Measurements from ENCODE around the gene RGS11. TPM values are rescaled to one million over a fixed set of nuclear protein-coding genes. Genes with fewer than 3 reads are reported as not detected.
A peak's percentile ranks its signal among the peaks of the same experiment; 100 is the strongest.

RGS11 gene
- 0.14 TPM in 1 of 2 replicates, not detected in the other for total RNA-seq

DNA sequence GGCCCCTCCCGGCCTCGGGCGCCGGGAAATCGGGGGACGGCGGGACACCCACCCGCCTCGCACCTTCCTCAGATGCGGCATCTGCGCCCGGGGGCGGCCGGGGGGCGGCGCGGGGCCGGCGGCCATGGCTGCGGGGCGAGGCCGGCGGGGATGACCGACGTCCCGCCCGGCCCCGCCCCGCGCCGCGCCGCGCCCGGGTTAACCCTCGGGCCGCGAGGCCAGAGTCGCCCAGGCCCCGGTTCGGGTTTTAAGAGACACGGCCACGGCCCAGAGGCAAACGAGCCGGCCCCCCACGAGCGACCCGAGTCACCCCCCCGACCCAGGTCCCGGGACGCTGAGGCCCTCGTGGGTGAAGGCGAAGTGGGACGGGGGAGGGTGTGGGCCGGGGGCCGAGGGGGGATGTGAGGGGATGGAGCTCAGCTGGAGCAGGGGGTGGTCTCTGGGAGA lies at the start of gene RGS11:
Gene RGS11, minus strand, starts transcription at position 159 of the 447 bp plus-strand sequence. Its CDS starts 33 bp downstream, at position 126.
- no peak for DNase-seq
- Mint-ChIP-seq H3K36me3 (ENCODE audit: low read depth) (no peaks in the 10 kb centered on the region), H3K9me3 (no peaks in the 10 kb centered on the region), H3K27me3 (peaks cover 25% of the 10 kb centered on the region), H3K27ac (no peak within 1 kb of the TSS), H3K4me1 (peaks cover 3% of the 10 kb centered on the region), H3K4me3 (peak within 1 kb of the TSS; percentile 58)
- intact Hi-C loops (cut with micrococcal nuclease), result loop anchor here (2.0 kb wide), 1 partner anchor 41 kb away; the partner anchor contains the start of gene FAM234A

DNA sequence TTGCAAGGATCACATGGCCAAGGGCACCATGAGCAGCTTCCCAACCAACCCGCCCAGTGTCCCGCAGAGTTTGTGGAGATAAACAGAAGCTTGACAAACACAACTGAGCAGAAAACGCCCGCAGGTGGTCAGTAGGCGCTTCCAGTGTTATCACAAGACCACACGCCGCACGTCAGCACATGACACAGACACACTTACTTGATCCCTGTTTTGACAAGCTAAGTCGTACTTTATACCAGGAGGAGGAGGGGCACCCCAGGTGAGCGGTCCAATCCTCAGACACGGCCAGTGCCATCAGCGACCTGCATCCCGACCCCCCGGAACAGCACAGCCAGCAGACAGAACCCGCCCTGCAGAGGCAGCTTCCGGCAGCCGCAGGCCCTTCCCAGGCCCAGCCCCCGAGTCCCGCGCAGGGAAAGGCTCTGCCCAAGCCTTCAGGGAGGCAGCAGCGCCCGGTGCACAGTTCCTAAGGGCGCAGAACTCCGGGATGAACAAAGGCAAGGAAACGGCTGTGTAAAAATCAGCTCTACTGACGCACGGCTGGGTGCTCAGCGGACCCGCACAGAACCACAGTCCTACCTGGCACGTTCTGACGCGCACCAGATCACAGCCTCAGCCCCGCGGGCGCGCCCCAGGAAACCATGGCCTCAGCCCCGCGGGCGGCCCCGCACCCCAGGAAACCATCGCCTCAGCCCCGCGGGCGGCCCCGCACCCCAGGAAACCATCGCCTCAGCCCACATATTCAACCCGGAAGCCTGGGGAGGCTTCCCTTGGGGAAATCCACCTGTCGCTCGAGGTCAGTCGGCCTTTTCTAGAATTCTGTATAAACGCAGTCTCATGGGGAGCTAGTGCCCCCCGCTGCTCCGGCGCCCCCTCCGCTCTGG lies 48.9 kb upstream of the RGS11 start:
- Mint-ChIP-seq H3K4me1 (peaks cover 33% of the 10 kb centered on the region), H3K9me3 (no peaks in the 10 kb centered on the region), H3K27ac (peak overlapping the region; percentile 63), H3K36me3 (ENCODE audit: low read depth) (peaks cover 7% of the 10 kb centered on the region), H3K4me3 (peak overlapping the region; percentile 71), H3K27me3 (no peaks in the 10 kb centered on the region)
- intact Hi-C loops (cut with micrococcal nuclease), result loop anchor here (2.0 kb wide), 1 partner anchor 26 kb away; no protein-coding TSS in a partner anchor
- DNase-seq, result peak; percentile 92

DNA sequence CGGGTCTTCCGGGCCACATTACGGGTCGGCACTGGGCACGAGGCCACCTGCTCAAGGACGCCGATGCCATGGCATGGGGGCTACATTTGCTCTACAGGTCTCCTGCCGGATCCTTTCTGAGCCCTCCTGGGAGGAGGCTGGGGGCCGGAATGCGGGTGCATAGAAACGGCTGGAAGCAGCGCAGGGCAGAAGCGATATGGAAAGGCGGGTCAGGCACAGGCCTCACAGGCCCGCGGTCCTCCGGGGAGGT lies 48.4 kb upstream of the RGS11 start:
- H3K4me3 Mint-ChIP-seq, result peak overlapping the region; percentile 71
- H3K36me3 Mint-ChIP-seq (ENCODE audit: low read depth), result peaks cover 9% of the 10 kb centered on the region
- H3K4me1 Mint-ChIP-seq, result peaks cover 35% of the 10 kb centered on the region
- intact Hi-C loops (cut with micrococcal nuclease), result loop anchor here (2.0 kb wide), 1 partner anchor 27 kb away; no protein-coding TSS in a partner anchor
- H3K27me3 Mint-ChIP-seq, result no peaks in the 10 kb centered on the region
- DNase-seq, result no peak
- H3K9me3 Mint-ChIP-seq, result no peaks in the 10 kb centered on the region
- no peak overlapping the region for H3K27ac Mint-ChIP-seq

DNA sequence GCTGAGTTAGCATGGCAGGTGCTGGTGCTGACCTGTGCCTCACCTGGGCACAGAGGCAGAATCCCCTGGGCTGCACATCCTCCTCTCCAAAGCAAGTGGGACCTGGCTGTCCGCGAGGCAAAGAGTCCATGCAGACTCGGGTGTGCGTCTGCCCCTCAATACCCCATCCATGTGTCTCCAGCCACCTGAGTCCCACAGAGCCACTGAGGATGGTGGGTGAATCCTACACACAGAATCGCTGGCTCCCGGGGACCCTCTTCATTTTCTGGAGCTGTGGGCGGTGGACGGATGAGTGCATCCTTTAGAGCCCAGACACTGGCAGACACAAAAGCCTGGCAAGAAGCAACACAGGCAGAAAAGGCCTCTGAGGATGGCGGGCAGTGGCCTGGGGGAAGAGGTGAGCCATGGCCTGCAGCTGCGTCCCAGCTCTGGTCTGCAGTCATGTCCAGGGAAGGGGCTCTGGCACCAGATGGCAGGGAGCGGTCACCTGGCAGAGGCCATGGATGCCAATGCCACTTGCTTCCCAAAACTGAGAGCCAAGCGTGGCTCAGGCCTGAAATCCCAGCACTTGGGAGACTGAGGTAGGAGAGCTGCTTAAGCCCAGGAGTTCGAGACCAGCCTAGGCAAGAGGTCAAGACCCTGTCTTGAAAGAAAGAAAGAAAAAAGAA lies 46.9 kb upstream of the RGS11 start:
- Mint-ChIP-seq H3K27me3 (no peaks in the 10 kb centered on the region), H3K4me3 (no peak overlapping the region), H3K4me1 (peaks cover 40% of the 10 kb centered on the region), H3K36me3 (ENCODE audit: low read depth) (peaks cover 14% of the 10 kb centered on the region), H3K9me3 (no peaks in the 10 kb centered on the region), H3K27ac (no peak overlapping the region)
- intact Hi-C loops (cut with micrococcal nuclease), result no loop called here
- no peak for DNase-seq

DNA sequence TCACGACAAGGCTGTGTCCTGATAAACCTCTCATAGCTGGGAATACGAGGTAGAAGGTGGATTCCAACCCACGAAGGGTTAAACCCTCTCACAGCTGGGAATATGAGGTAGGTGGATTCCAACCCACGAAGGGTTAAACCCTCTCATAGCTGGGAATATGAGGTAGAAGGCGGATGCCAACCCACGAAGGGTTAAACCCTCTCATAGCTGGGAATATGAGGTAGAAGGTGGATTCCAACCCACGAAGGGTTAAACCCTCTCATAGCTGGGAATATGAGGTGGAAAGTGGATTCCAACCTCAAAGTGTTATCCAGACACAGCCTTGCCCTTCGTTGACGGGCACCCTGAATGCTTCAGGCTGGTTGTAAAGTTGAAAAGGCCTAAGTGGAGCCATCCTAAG lies 45.8 kb upstream of the RGS11 start:
- H3K27me3 Mint-ChIP-seq, result no peaks in the 10 kb centered on the region
- intact Hi-C loops (cut with micrococcal nuclease), result no loop called here
- H3K36me3 Mint-ChIP-seq (ENCODE audit: low read depth), result peaks cover 15% of the 10 kb centered on the region
- H3K4me3 Mint-ChIP-seq, result no peak overlapping the region
- no peak overlapping the region for H3K27ac Mint-ChIP-seq
- no peak for DNase-seq
- H3K4me1 Mint-ChIP-seq, result peaks cover 36% of the 10 kb centered on the region
- no peaks in the 10 kb centered on the region for H3K9me3 Mint-ChIP-seq

GRCh38 chr16:320206-320605 lies 44.5 kb upstream of the RGS11 start:
- DNase-seq, result no peak
- Mint-ChIP-seq H3K27ac (no peak overlapping the region), H3K4me1 (peaks cover 32% of the 10 kb centered on the region), H3K9me3 (no peaks in the 10 kb centered on the region), H3K27me3 (no peaks in the 10 kb centered on the region), H3K36me3 (ENCODE audit: low read depth) (peaks cover 12% of the 10 kb centered on the region), H3K4me3 (no peak overlapping the region)
- intact Hi-C loops (cut with micrococcal nuclease), result no loop called here

GRCh38 chr16:318628-319027 lies 42.9 kb upstream of the RGS11 start:
- DNase-seq, result no peak
- no peaks in the 10 kb centered on the region for H3K9me3 Mint-ChIP-seq

GRCh38 chr16:317583-317982 lies 41.8 kb upstream of the RGS11 start:
- DNase-seq, result no peak
- H3K27me3 Mint-ChIP-seq, result no peaks in the 10 kb centered on the region
- H3K4me1 Mint-ChIP-seq, result peaks cover 15% of the 10 kb centered on the region
- intact Hi-C loops (cut with micrococcal nuclease), result no loop called here
- H3K9me3 Mint-ChIP-seq, result no peaks in the 10 kb centered on the region
- H3K36me3 Mint-ChIP-seq (ENCODE audit: low read depth), result peaks cover 14% of the 10 kb centered on the region
- no peak overlapping the region for H3K27ac Mint-ChIP-seq
- H3K4me3 Mint-ChIP-seq, result no peak overlapping the region

More at GRCh38 chr16:318628-319027, 42.9 kb upstream of the RGS11 start:
- Mint-ChIP-seq H3K4me1 (peaks cover 19% of the 10 kb centered on the region), H3K27ac (no peak overlapping the region), H3K4me3 (no peak overlapping the region), H3K27me3 (no peaks in the 10 kb centered on the region), H3K36me3 (ENCODE audit: low read depth) (peaks cover 11% of the 10 kb centered on the region)
- intact Hi-C loops (cut with micrococcal nuclease), result no loop called here

DNA sequence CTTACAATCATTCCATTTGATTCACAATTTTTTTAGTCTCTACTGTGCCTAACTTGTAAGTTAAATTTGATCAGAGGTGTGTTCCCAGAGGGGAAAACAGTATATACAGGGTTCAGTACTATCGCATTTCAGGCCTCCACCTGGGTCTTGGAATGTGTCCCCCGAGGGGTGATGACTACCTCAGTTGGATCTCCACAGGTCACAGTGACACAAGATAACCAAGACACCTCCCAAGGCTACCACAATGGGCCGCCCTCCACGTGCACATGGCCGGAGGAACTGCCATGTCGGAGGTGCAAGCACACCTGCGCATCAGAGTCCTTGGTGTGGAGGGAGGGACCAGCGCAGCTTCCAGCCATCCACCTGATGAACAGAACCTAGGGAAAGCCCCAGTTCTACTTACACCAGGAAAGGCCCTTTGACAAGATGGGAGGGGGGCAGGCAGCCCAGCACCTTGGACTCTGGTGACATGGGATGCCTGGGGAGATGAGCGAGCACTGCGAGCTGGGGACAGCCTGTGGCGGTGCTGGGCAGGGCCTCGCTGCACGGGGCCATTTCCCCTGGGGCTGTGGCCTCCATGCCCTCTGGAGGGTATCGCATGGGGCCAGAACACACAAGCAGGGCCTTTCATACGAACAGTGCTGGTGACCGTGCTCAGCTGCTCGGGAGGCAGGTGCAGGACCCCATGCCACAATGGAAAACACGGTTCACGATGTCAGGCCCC lies 41.2 kb upstream of the RGS11 start:
- Mint-ChIP-seq H3K27me3 (no peaks in the 10 kb centered on the region), H3K4me1 (peaks cover 15% of the 10 kb centered on the region), H3K4me3 (no peak overlapping the region), H3K27ac (no peak overlapping the region), H3K36me3 (ENCODE audit: low read depth) (peaks cover 17% of the 10 kb centered on the region), H3K9me3 (no peaks in the 10 kb centered on the region)
- intact Hi-C loops (cut with micrococcal nuclease), result no loop called here
- no peak for DNase-seq

GRCh38 chr16:314795-315299 lies 39.1 kb upstream of the RGS11 start:
- Mint-ChIP-seq H3K9me3 (no peaks in the 10 kb centered on the region), H3K27ac (no peak overlapping the region), H3K4me1 (peaks cover 11% of the 10 kb centered on the region), H3K4me3 (no peak overlapping the region), H3K27me3 (no peaks in the 10 kb centered on the region), H3K36me3 (ENCODE audit: low read depth) (peaks cover 16% of the 10 kb centered on the region)
- intact Hi-C loops (cut with micrococcal nuclease), result no loop called here
- no peak for DNase-seq

DNA sequence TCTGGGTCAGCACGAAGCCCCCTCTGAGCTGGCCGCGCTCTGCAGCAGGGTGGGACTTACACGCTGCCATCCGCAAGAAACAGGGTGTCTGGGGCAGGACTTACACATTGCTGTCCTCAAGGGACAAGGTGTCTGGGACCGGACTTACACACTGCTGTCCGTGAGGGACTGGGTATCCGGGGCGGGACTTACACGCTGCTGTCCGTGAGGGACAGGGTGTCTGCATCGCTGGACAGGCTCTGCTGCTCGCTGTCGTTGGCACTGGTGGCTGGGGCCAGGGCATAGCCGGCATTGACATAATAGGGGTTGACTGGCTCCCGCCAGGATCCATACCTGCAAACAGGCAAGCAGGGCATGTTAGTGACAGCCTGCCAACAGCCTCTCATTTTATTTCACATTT lies 38.6 kb upstream of the RGS11 start:
- Mint-ChIP-seq H3K4me3 (no peak overlapping the region), H3K27ac (no peak overlapping the region), H3K36me3 (ENCODE audit: low read depth) (peaks cover 13% of the 10 kb centered on the region), H3K27me3 (no peaks in the 10 kb centered on the region), H3K9me3 (no peaks in the 10 kb centered on the region), H3K4me1 (peaks cover 11% of the 10 kb centered on the region)
- intact Hi-C loops (cut with micrococcal nuclease), result no loop called here
- DNase-seq, result no peak

- Mint-ChIP-seq H3K4me3 (no peak overlapping the region), H3K27me3 (no peaks in the 10 kb centered on the region), H3K36me3 (ENCODE audit: low read depth) (peaks cover 9% of the 10 kb centered on the region), H3K9me3 (no peaks in the 10 kb centered on the region), H3K27ac (no peak overlapping the region), H3K4me1 (peaks cover 7% of the 10 kb centered on the region)
- intact Hi-C loops (cut with micrococcal nuclease), result no loop called here
- DNase-seq, result no peak
Measured at GRCh38 chr16:311725-312124, 36.0 kb upstream of the RGS11 start.

GRCh38 chr16:309476-309875 lies 33.7 kb upstream of the RGS11 start:
- Mint-ChIP-seq H3K27me3 (no peaks in the 10 kb centered on the region), H3K4me3 (no peak overlapping the region), H3K36me3 (ENCODE audit: low read depth) (peaks cover 11% of the 10 kb centered on the region), H3K9me3 (no peaks in the 10 kb centered on the region), H3K4me1 (peaks cover 5% of the 10 kb centered on the region), H3K27ac (no peak overlapping the region)
- intact Hi-C loops (cut with micrococcal nuclease), result no loop called here
- peak; percentile 76 for DNase-seq

All from activated CD4-positive, alpha-beta T cell treated with anti-CD3 and anti-CD28 coated beads, Interleukin-2, amount 10 ng/mL, durations not matched to agents 24 days and 14 days (primary cell).